DOHH2 (cell line): ENCODE data around the gene APOE.

Source experiments
- CTCF ChIP-seq: fragments of 200-600 bp; sonication (generic); IDR thresholded peaks from one replicate; pipeline ENCODE4 v1.5.1; 2014; ENCODE audit warnings: antibody characterized with exemption, mild to moderate bottlenecking, low read depth, low read length; ENCODE audit not compliant: poor library complexity, severe bottlenecking
- EZH2phosphoT487 ChIP-seq: fragments of 200-600 bp; sonication (generic); IDR thresholded peaks from 2 replicates; pipeline ENCODE4 v1.6.1; 2017; ENCODE audit warnings: borderline replicate concordance, mild to moderate bottlenecking, antibody characterized with exemption, low read length, moderate library complexity, mixed read lengths

GRCh38 chr19:44908074-44908835, 2.7 kb downstream of the APOE start:
- TF ChIP-seq CTCF (no peak), EZH2phosphoT487 (no peak)
